NCI-H2196 (cell line): ENCODE results near the gene LENG1.
"Not testable (repeated sequence)": the region's sequence is repeated elsewhere in the genome, so short reads cannot be mapped to it uniquely, and the experiment has no call there.

ENCODE experiments used
- DNase-seq: peaks from one replicate; lab custom pipeline; 2025; ENCODE audit not compliant: unreplicated experiment; lab: John Stamatoyannopoulos, UW

Gene LENG1

DNA sequence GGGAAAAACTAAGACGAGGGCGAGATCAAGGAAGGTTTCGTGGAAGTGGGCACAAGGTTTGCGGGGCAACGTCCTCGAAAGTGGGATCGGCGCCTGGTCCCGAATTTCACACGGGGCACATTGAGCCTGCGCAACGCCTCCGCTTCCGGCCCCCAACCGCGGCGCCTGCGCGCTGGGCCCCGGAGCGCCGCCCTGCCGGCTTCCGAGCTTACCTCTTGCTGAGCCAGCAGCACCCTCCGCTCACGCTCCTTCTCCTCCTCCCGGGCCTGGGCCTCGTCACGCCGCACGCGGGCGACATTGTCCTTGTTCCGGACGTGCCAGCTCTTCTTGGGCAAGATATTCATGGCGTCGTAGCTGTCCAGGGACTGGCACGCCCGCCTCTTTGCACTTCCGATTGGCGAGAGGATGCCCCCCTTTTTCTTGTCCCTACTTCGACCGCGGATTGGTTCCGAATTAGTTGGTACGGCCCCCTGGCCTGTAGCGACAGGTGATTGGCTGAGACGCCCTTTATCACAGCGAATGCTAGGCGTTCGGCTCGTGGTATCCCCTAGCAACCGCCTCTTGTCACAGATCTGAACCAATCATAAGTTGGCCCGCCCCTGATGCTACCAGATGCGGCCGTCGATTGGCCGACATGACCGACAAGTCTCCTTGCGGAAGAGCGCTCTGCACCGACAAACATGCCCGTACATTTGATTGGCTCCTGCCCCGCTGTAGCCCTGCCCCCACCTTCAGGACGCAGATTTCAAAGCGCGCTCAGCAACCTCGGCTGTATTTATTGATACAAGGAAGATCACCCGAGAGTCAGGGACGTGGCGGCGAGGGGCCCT is at the start of gene LENG1:
LENG1 (minus strand) TSS at position 370 of the 830 bp plus-strand sequence; CDS start at position 344, 26 bp downstream.
- DNase-seq, result peak; percentile 99

DNA sequence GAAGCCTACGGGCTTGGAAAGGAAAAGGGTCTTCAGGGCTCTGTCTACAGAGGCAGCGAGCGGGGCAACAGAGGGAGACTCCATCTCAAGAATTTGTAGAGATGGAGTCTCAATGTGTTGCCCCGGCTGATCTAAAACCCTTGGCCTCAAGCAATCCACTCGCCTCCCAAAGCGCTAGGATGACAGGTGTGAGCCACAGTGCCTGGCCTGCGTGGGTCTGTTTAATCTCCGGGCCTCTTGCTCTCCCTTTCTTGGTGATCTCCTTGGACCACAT is 49.2 kb upstream of the LENG1 start:
- DNase-seq, result no peak

DNA sequence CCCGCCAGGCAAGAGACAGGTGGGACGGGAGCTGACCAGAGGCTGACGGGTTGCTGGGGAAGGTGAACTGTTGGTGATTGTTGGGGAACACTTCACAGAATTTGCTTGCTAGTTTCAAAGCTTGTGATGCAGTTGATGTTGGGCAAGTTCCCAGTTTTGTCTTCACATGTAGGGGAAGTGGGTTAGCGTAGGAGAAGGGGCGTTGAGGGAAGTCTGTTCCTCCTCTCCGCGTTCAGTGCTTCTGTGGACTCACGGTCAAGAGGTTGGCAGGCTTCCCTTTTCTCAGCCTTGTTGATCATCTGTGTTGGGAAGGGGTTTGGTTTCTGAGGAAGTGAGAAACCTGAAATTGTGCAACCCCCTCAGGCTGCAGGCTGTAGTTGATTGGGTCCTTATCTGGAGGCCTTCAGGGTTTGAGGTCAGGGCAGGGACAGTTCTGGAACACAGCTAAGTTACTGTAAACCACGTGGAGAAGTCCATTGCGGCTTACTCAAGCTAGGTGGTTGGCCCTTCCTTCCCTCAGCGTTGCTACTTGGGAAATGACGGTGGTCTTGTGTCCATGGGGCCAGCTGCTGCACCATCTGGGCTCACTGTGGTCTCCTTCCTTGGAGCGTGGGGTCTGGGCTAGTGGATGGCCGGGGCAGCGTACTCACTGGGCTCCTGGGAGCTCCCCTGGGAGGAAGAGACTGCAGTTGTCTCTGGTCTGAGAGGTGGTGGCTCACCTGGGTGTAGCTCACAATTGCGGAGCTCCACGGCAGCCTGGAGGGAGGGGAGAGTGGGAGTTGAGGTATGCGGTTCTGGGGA is 48.7 kb upstream of the LENG1 start:
- DNase-seq, result peak; percentile 32

DNA sequence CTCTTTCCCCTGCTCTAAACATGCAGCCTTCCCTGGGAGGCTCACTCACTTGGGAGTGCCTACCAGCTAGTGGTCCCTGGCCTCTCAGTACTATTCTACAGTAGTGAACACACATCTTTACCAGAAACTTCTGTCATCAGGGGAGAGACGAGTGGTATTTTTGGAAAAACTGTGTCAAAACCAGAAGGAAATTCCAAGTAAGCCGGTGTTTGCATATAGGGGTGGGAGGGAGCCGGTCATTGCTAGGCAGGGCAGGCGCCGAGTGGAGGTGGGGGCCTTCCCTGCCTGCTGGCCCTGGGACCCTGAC is 48.1 kb upstream of the LENG1 start:
- DNase-seq, result no peak

DNA sequence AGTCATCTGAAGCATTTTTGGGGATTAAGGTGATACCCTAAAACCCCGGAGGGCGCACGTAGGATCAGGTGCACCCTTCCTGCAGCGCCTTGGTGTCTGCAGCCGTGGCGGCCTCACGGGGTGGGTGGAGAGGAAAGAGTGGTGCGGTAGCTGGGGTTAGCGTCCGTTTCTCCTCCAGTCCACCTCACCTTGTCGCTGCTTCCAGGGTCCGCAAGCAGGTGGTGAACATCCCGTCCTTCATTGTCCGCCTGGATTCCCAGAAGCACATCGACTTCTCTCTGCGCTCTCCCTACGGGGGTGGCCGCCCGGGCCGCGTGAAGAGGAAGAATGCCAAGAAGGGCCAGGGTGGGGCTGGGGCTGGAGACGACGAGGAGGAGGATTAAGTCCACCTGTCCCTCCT is 47.7 kb upstream of the LENG1 start:
- DNase-seq, result not testable (repeated sequence)

DNA sequence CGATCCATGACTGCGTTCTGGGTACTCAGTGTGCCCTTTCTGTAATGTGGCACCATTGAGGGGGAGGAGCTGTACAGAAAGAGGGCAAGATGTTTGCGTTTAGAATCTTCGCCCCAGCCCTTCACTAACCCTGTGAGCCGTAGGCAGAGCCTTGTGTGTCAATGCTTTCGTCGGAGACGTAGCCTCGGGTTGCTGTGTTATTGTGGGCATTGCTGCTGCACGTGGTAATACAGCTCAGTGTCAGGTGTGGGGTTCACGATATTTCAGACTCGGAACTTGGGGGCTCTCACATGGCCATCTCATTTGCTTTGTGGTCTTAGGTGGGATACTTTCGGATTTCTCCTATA is 47.3 kb upstream of the LENG1 start:
- DNase-seq, result no peak

DNA sequence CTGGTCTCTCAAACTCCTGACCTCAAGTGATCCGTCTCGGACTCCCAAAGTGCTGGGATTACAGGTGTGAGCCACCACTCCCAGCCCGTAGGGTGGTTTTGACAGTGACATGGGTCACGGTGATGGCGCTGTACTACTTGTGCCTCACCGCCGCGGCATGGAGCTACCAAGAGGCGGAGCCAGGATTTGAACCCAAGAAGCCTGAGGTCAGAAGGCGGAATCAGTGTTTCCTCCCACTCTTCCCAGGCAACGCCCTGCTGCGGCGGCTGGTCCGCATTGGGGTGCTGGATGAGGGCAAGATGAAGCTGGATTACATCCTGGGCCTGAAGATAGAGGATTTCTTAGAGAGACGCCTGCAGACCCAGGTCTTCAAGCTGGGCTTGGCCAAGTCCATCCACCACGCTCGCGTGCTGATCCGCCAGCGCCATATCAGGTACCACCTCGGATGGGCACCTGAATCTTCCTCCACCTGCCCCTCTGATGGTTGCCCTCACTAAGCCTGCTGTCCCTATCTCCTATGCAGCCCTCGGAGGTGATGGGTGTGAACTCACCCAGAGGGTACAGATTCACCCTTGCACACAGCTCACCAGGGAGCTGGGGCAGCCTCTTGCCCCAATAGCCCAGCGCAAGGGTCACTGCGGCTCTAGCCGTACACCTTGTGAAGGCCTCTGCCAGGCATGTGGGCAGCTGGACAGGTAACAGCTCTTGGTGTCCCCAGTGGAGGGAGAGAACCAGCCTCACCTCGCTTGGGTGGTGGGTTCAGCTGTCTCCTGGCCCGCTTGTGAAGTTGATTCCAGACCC is 46.7 kb upstream of the LENG1 start:
- no peak for DNase-seq

DNA sequence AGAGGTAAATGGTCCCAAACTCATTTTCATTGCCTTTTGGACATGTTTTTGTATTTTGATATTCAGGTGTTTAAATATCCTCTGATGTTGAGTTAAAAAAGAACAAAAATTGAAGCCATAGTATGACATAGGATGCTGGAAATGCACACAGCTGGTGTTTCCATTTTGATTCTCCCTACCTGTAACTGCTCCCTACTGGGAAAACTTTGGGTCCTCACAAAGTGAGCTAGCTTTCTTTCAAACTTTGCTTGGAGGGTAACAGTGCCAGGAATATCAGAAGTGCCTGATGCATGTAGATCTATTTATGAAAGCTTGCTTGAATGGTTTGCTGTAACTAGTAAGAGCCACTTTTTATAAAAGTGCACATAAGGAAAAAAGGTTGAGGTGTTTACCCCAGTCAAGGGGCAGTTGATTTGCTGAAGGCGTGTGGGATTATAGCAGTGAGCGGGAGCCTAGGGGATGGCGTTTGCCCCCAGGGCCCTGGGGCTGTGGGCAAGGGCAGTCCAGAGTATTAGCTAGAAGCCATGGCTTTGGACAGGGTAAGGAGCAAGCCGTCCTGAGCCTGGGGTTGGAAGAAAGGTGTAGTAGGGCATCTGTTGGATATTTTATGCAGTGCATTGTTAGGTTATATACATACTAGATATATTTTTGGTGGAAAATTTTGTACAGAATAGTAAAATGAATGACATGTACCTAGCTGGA is 45.4 kb upstream of the LENG1 start:
- no peak for DNase-seq

DNA sequence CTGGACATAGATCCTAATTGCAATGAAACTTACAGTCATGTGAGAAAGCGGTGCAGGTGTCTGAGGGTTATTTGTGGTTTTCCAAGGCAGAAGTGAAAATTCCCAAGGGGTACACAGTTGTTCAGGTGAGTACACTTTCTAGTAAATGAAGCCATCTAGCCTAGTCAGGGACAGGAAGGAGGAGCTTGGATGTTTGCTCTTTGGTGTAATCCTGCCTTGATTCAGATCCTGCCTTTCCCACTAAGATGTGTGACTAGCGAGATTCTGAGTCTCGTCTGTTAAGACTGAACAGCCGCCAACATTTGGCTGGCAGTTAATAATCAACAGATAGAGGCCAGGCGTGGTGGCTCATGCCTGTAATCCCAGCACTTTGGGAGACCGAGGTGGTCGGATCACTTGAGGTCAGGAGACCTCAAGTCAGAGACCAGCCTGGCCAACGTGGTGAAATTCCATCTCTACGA is 43.7 kb upstream of the LENG1 start:
- no peak for DNase-seq

DNA sequence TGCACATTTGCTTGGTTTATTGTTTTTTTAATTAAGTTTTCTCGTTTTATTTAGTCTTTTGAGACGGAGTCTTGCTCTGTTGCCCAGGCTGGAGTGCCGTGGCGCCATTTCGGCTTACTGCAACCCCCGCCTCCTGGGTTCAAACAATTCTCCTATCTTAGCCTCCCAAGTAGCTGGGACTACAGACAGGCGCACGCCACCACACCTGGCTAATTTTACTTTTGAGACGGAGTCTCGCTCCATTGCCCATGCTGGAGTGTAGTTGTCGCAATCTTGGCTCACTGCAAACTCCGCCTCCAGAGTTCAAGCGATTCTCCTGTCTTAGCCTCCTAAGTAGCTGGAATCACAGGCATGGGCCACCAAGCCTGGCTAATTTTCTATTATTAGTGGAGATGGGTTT is 42.5 kb upstream of the LENG1 start:
- DNase-seq, result no peak

DNA sequence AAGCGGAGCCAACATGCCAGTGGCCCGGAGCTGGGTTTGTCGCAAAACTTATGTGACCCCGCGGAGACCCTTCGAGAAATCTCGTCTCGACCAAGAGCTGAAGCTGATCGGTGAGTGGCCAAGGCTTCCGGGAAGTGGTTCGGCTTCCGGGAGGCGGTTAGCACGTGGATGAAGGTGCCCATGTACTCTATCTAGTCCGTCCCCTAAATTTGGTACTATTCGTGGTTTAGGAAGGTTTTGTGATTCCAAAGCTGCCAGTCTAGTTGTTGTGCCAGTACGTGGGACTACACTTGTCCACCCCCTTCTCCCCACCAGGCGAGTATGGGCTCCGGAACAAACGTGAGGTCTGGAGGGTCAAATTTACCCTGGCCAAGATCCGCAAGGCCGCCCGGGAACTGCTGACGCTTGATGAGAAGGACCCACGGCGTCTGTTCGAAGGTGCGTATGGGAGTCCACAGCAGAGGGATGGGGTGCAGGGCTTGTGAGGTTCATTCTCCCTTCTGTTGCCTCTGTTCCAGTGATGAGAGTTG is 41.7 kb upstream of the LENG1 start:
- no peak for DNase-seq

DNA sequence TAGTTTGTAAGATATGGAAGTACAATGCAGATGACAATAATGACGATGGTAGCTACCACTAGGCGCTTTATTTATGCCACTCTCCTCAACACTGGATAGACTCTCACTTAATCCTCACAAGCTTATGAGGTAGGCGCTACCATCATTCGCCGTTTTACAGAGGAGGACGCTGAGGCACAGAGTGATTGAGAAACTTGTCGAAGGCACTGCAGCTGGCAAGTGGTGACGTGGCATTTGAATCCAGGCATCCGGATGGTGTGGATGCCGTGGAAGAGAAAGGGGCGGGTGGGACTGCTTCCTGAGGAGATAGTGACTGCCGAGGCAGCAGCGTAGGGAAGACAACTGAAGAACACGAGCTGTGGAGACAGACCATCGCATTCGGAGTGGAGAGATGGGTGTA is 39.9 kb upstream of the LENG1 start:
- no peak for DNase-seq

DNA sequence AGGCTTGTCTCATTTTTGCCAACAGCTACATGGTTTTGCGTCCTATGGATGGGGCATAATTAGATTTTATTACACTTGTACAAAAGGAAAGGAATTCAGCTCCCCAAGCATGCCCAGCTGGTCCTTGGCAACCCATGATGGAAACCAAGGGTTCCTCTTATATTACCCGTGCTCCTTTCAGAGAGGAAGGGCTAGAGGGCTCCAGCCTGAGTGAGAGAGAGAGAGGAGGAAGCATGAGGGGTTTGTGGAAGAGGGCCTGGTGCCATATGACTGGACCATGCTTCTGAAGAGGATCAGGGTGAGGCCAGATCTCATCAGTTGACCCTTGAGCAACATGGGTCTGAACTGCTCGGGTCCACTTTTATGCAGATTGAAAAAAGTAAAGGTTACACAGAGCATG is 37.6 kb upstream of the LENG1 start:
- no peak for DNase-seq

DNA sequence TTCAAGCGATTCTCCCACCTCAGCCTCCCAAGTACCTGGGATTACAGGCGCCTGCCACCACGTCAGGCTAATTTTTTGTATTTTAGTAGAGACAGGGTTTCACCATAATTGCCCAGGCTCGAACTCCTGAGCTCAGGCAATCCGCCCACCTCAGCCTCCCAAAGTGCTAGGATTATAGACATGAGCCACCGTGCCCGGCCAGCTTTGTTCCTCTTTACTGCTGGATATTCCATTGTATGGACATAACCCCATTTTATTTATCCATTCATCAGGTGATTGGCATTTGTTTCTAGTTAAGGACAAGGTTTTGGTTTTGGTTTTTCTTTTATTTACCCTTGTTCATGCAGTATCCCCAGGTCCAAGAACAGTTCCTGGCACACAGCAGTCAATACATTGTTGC is 37.0 kb upstream of the LENG1 start:
- no peak for DNase-seq

DNA sequence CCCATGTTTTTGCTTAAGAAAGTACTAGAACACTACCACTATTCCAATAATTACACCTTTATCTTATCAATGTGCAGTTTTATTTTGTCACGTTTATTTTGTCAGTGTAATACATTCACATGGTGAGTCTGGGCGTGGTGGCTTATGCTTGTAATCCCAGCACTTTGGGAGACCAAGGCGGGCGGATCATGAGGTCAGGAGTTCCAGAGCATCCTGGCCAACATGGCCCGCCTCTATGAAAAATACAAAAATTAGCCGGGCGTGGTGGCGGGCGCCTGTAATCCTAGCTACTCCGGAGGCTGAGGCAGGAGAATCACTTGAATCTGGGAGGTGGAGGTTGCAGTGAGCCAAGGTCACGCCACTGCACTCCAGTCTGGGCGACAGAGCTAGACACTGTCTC is 34.9 kb upstream of the LENG1 start:
- not testable (repeated sequence) for DNase-seq

DNA sequence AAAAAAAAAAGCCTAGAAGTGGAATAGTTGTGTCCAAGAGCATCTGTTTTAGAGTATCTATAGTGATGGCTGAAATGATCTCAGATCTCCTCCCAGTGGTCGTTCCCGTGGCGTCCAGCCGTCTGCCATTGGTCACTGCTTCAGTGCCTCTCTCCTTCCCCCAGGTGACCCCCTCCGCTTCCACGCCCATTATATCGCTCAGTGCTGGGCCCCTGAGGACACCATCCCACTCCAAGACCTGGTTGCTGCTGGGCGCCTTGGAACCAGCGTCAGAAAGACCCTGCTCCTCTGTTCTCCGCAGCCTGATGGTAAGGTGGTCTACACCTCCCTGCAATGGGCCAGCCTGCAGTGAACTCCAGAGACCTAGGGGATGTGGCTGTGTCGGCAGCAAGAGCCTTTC is 33.5 kb upstream of the LENG1 start:
- no peak for DNase-seq

DNA sequence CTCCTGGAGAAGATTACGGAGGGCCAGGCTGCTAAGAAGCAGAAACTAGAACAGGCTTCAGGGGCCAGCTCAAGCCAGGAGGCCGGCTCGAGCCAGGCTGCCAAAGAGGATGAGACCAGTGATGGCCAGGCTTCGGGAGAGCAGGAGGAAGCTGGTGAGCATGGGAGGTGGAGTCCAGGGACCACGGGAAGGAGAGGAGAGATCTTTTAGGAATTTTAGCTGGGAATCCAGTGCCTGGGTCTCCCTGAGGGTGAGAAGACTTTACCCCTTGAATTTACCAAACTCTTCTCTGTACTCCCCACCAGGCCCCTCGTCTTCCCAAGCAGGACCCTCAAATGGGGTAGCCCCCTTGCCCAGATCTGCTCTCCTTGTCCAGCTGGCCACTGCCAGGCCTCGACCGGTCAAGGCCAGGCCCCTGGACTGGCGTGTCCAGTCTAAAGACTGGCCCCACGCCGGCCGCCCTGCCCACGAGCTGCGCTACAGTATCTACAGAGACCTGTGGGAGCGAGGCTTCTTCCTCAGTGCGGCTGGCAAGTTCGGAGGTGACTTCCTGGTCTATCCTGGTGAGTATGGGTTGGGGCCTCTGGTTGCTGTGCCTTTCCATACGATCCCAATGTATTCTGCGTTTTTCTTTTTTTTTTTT is 32.4 kb upstream of the LENG1 start:
- DNase-seq, result no peak

DNA sequence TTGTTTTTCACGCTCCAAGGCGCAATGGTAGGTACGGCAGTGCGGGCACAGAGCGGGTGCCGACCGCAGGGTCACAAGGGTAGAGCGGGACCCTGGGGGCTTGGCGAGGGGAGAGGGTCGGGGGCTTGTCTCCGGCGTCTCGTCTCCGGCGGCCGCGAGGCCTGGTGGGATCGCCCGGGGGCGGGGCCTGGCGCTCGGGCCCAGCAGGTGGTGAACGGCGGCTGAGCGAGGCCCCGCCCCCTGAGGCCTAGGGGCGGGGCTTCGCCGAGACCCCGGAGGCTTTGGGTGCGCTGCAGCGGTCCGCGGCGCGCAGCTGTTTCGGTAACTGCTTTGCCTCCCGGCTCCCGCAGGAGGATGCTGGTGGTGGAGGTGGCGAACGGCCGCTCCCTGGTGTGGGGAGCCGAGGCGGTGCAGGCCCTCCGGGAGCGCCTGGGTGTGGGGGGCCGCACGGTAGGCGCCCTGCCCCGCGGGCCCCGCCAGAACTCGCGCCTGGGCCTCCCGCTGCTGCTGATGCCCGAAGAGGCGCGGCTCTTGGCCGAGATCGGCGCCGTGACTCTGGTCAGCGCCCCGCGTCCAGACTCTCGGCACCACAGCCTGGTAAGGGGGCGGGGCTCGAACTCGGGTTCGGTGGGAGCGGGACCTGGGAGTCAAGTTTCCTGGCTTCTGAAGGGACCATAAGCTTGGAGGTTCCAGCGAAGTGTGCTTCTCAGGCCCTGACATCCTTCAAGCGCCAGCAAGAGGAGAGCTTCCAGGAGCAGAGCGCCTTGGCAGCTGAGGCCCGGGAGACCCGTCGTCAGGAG is 31.7 kb upstream of the LENG1 start, which contains the start of gene TSEN34:
TSEN34 (plus strand) TSS at position 298 of the 800 bp plus-strand sequence; CDS start at position 355, 57 bp downstream.
- peak; percentile 87 for DNase-seq

DNA sequence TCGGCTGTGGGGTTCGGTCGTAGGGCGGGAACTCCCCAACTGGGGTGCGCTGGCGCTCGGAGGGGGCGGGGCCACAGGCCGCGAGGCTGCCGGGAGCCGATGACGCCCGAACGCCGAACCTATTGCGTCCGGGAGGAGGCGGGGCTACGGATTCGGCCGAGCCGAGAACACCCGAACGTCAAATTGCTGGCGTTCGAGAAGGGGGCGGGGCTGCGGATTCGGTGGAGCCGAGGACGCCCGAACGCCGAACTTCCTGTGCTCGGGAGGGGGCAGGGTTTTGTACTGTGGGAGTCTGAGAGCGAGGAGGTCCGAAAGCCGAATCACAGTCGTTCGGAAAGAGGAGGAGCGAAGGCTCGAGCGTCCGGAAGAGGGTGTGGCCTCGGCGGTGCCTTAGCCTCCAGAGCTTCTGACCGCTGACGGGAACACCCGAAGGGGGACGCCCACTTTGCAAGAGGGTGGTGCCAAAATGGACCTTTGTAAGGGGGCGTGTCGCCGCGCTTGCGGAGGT is 31.0 kb upstream of the LENG1 start:
- DNase-seq, result peak; percentile 99
